Liver (tissue), 9 donors: ENCODE data around the gene FECH. TPM values are rescaled to one million over a fixed set of nuclear protein-coding genes. Genes with fewer than 3 reads are reported as not detected.

Experiments
- DNase-seq: peaks from one replicate; pipeline ENCODE4 v3.0.0-alpha.2; 2017; ENCODE audit warnings: low spot score
- H3K27ac ChIP-seq, 2 donors: one replicate each; pipeline ENCODE4 v1.7.0; 2013; ENCODE audit warnings: inconsistent platforms in 2 of 2, low read length in 2 of 2, control low read depth in 1 of 2, low read depth in 1 of 2, mild to moderate bottlenecking in 1 of 2
- H3K27me3 ChIP-seq, 4 donors: one replicate each; pipeline versions ENCODE4 v1.6.1 to v1.7.0; 2013; ENCODE audit warnings: low read length in 3 of 4, inconsistent platforms in 1 of 4, mild to moderate bottlenecking in 1 of 4, moderate library complexity in 1 of 4; ENCODE audit not compliant: control insufficient read depth in 4 of 4, insufficient read depth in 4 of 4
- H3K36me3 ChIP-seq, 4 donors: one replicate each; pipeline versions ENCODE4 v1.6.1 to v1.7.0; 2013; ENCODE audit warnings: low read length in 3 of 4, mild to moderate bottlenecking in 3 of 4, low read depth in 1 of 4, moderate library complexity in 1 of 4; ENCODE audit not compliant: control insufficient read depth in 4 of 4, insufficient read depth in 3 of 4
- H3K4me1 ChIP-seq, 4 donors: one replicate each; pipeline versions ENCODE4 v1.6.1 to v1.7.0; 2013; ENCODE audit warnings: low read length in 3 of 4, mild to moderate bottlenecking in 3 of 4, moderate library complexity in 1 of 4; ENCODE audit not compliant: control insufficient read depth in 4 of 4, insufficient read depth in 4 of 4
- H3K4me3 ChIP-seq, 3 donors: one replicate each; pipeline versions ENCODE4 v1.6.1 to v1.7.0; 2013; ENCODE audit warnings: low read length in 3 of 3, control low read depth in 1 of 3, low read depth in 1 of 3, mild to moderate bottlenecking in 1 of 3
- H3K9ac ChIP-seq, 2 donors: one replicate each; pipeline ENCODE4 v1.7.0; 2013; ENCODE audit warnings: low read length in 2 of 2, mild to moderate bottlenecking in 2 of 2, moderate library complexity in 2 of 2, control low read depth in 1 of 2, low read depth in 1 of 2
- H3K9me3 ChIP-seq, 4 donors: one replicate each; pipeline versions ENCODE4 v1.6.1 to v1.7.0; 2013; ENCODE audit warnings: low read length in 3 of 4; ENCODE audit not compliant: control insufficient read depth in 4 of 4
- CTCF ChIP-seq: fragments of 150-350 bp; IDR thresholded peaks from 2 replicates; pipeline ENCODE4 v1.5.1; 2017; ENCODE audit warnings: improper control_type of control experiment, low read depth, low read length; ENCODE audit not compliant: missing input control
- EGR1 ChIP-seq, 2 donors: IDR thresholded peaks; 2 replicates each; pipeline ENCODE4 v1.6.1; 2016 to 2018; ENCODE audit warnings: antibody characterized with exemption in 2 of 2, low read depth in 2 of 2
- FOXA1 ChIP-seq: IDR thresholded peaks from 2 replicates; pipeline ENCODE4 v1.6.1; 2016; ENCODE audit warnings: antibody characterized with exemption
- GABPA ChIP-seq, 2 donors: IDR thresholded peaks in 1 of 2; conservative IDR thresholded peaks in 1 of 2; 2 replicates each; pipeline ENCODE4 v1.6.1; 2016; ENCODE audit warnings: antibody characterized with exemption in 2 of 2, mild to moderate bottlenecking in 1 of 2, moderate library complexity in 1 of 2
- HNF4A ChIP-seq, 2 donors: conservative IDR thresholded peaks; 2 replicates each; pipeline ENCODE4 v1.6.1; 2016; ENCODE audit warnings: antibody characterized with exemption in 2 of 2, mild to moderate bottlenecking in 2 of 2
- HNF4G ChIP-seq: IDR thresholded peaks from 2 replicates; pipeline ENCODE4 v1.6.1; 2016; ENCODE audit warnings: antibody characterized with exemption
- JUND ChIP-seq, 2 donors: IDR thresholded peaks; 2 replicates each; pipeline ENCODE4 v1.6.1; 2016; ENCODE audit warnings: antibody characterized with exemption in 2 of 2
- MAX ChIP-seq: IDR thresholded peaks from 2 replicates; pipeline ENCODE4 v1.6.1; 2016; ENCODE audit warnings: antibody characterized with exemption
- NR2F2 ChIP-seq: IDR thresholded peaks from 2 replicates; pipeline ENCODE4 v1.6.1; 2016; ENCODE audit warnings: antibody characterized with exemption
- RAD21 ChIP-seq, 2 donors: IDR thresholded peaks; 2 replicates each; pipeline ENCODE4 v1.6.1; 2016; ENCODE audit warnings: antibody characterized with exemption in 2 of 2, mild to moderate bottlenecking in 2 of 2
- REST ChIP-seq: IDR thresholded peaks from 2 replicates; pipeline ENCODE4 v1.6.1; 2016; ENCODE audit warnings: antibody characterized with exemption, mild to moderate bottlenecking
- TAF1 ChIP-seq: conservative IDR thresholded peaks from 2 replicates; pipeline ENCODE4 v1.6.1; 2016; ENCODE audit warnings: antibody characterized with exemption, mild to moderate bottlenecking
- YY1 ChIP-seq: IDR thresholded peaks from 2 replicates; pipeline ENCODE4 v1.6.1; 2016; ENCODE audit warnings: antibody characterized with exemption, mild to moderate bottlenecking
- ZBTB33 ChIP-seq: IDR thresholded peaks from 2 replicates; pipeline ENCODE4 v1.6.1; 2016; ENCODE audit warnings: antibody characterized with exemption
- WGBS: extraction: QIAGEN DNeasy Blood & Tissue Kit; methylation state at CpG from one replicate; pipeline ENCODE4 v1.1.7; 2013; 5-methylcytosine and 5-hydroxymethylcytosine counted together
- polyA plus RNA-seq, 2 donors: library from polyadenylated mRNA; stranded (reverse) in 1 of 2; unstranded in 1 of 2; fragments of 200-250 nt in 1 of 2; fragments of >200 nt in 1 of 2; fragmentation: Nextera tagmentation in 1 of 2; extraction: Ambion mirVana in 1 of 2; gene quantifications; one replicate each; pipeline versions ENCODE4 v1.2.1 to v1.2.3, GENCODE V29; 2013 to 2015
- total RNA-seq, 2 donors: library from RNA; depleted of rRNA; stranded (reverse); fragments of >200 nt; gene quantifications; one replicate each; pipeline ENCODE4 v1.2.3, GENCODE V29; 2014
- donor health status: healthy.
- donor health status: healthy.
- donor health status: healthy.
- donor health status: healthy.
- donor health status: healthy.

The FECH gene
- total and polyA plus RNA-seq, 4 donors = 13.8 to 1,262 (median 42.1) TPM

DNA sequence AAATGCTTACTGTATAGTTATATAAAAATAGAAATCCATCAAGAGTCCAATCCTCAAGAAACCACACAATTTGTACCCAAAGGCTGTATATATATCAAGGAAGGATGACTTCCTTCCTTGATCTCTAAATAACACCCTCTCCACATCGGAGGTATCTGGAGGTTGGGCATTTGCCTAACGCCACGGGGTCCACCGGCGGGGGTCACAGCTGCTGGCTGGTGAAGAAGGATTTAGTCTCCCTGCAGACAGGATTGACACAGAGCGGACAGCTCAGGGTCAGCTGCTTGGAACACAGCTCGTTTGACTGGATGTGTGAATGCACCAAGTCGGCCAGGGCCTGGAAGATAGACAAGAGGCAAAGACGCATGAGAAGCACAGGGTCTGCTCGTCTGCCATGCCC is 36.0 kb downstream of the FECH start:
- H3K9ac ChIP-seq = no peak overlapping the region
- no peaks in the 10 kb centered on the region for H3K27me3 ChIP-seq
- H3K9me3 ChIP-seq = no peaks in the 10 kb centered on the region
- no peak for TF ChIP-seq HNF4A (conservative IDR thresholded peaks at IDR 0.05)
- no peak for TF ChIP-seq GABPA (IDR thresholded peaks at IDR 0.05 in 1 of 2, conservative IDR thresholded peaks at IDR 0.05 in 1 of 2)
- TF ChIP-seq YY1 = no peak
- no peak for TF ChIP-seq RAD21 (IDR thresholded peaks at IDR 0.05)
- no peak for TF ChIP-seq MAX
- no peak for TF ChIP-seq CTCF
- TF ChIP-seq NR2F2 = no peak
- WGBS = 90% methylated on average over 10 of the region's 10 CpGs
- no peak for DNase-seq
- H3K36me3 ChIP-seq = peaks cover 10 to 32% (median 17%) of the 10 kb centered on the region in 4 donors
- H3K27ac ChIP-seq = no peak overlapping the region
- no peaks in the 10 kb centered on the region for H3K4me1 ChIP-seq
- no peak overlapping the region for H3K4me3 ChIP-seq

- H3K9ac ChIP-seq = no peak overlapping the region
- H3K4me1 ChIP-seq = no peaks in the 10 kb centered on the region
- H3K4me3 ChIP-seq = no peak overlapping the region
- 85% methylated on average over 4 of the region's 4 CpGs for WGBS
- no peaks in the 10 kb centered on the region for H3K9me3 ChIP-seq
- TF ChIP-seq YY1 (no peak), TAF1 (no peak), FOXA1 (no peak), JUND (IDR thresholded peaks at IDR 0.05) (no peak), REST (no peak), MAX (no peak), EGR1 (IDR thresholded peaks at IDR 0.05; ENCODE audit: low read depth in 2 of 2) (no peak), HNF4G (no peak), ZBTB33 (no peak)
- H3K36me3 ChIP-seq = peaks cover 4 to 11% (median 9%) of the 10 kb centered on the region in 4 donors
- H3K27ac ChIP-seq = no peak overlapping the region
- no peak for DNase-seq
- no peaks in the 10 kb centered on the region for H3K27me3 ChIP-seq
These were observed 39.2 kb downstream of the FECH start for GRCh38 chr18:57547260-57547659.
